Lower lobe of right lung (tissue), 2 donors: Measurements from ENCODE around the gene CPLX1. TPM values are rescaled to one million over a fixed set of nuclear protein-coding genes. Genes with fewer than 3 reads are reported as not detected.
"Not testable (repeated sequence)": the region's sequence is repeated elsewhere in the genome, so short reads cannot be mapped to it uniquely, and the experiment has no call there.

ENCODE experiments used
- ATAC-seq, 2 donors: fragments of 200-7000 bp; cut with Tn5 transposase; one replicate each; pipeline ENCODE4 v1.9.1; 2020 to 2022; ENCODE audit warnings: mild to moderate bottlenecking in 2 of 2, moderate library complexity in 2 of 2
- DNase-seq: peaks from one replicate; pipeline ENCODE4 v3.0.0-alpha.2; 2020
- H3K27ac ChIP-seq: fragments of 200-600 bp; one replicate; pipeline ENCODE4 v1.8.0; 2022
- H3K27me3 ChIP-seq: fragments of 200-600 bp; one replicate; pipeline ENCODE4 v1.8.0; 2022; ENCODE audit warnings: low read depth
- H3K36me3 ChIP-seq: fragments of 200-600 bp; one replicate; pipeline ENCODE4 v1.8.0; 2022; ENCODE audit warnings: mild to moderate bottlenecking
- H3K4me1 ChIP-seq: fragments of 200-600 bp; one replicate; pipeline ENCODE4 v1.8.0; 2022
- H3K4me3 ChIP-seq: fragments of 200-600 bp; one replicate; pipeline ENCODE4 v1.8.0; 2022; ENCODE audit warnings: mild to moderate bottlenecking
- H3K9me3 ChIP-seq: fragments of 200-600 bp; one replicate; pipeline ENCODE4 v1.8.0; 2022
- CTCF ChIP-seq: fragments of 200-600 bp; IDR thresholded peaks from one replicate; pipeline ENCODE4 v1.8.0; 2022; ENCODE audit warnings: antibody characterized with exemption, mild to moderate bottlenecking
- intact Hi-C: fragments of 100-400 bp; cut with DNase I; formaldehyde crosslinking; loops from one replicate; pipeline ENCODE4 v1.11.0; 2022
- total RNA-seq: library from RNA; stranded (reverse); fragmentation: NEBNext Ultra II Directional; extraction: Animal tissue kit (Norgen Biotek cat#: 25700); gene quantifications from one replicate; pipeline ENCODE4 v1.2.1, GENCODE V29; 2021
- donor health status: DM: no; HTN: yes; CAD: no; lungs with severe emphysema.

Gene CPLX1
- total RNA-seq, 1 donor from 2014 or later, result 3.9 TPM

- Histone ChIP-seq H3K27me3 (no peaks in the 10 kb centered on the region), H3K9me3 (no peaks in the 10 kb centered on the region), H3K27ac (no peak overlapping the region), H3K4me3 (no peak overlapping the region), H3K4me1 (no peaks in the 10 kb centered on the region), H3K36me3 (peaks cover 41% of the 10 kb centered on the region)
- no peak for TF ChIP-seq CTCF
- intact Hi-C loops, result no loop called here
- ATAC-seq, result peak; percentile 13 to 29
- DNase-seq, result peak; percentile 40
Observed at GRCh38 chr4:754221-755120, 71.5 kb downstream of the CPLX1 start.

GRCh38 chr4:753186-753585 lies 72.7 kb downstream of the CPLX1 start:
- H3K9me3 ChIP-seq, H3K27me3 ChIP-seq, H3K4me1 ChIP-seq, intact Hi-C loops, ATAC-seq, H3K27ac ChIP-seq, H3K4me3 ChIP-seq: not testable (repeated sequence)
- DNase-seq, result peak; percentile 16
- H3K36me3 ChIP-seq, result peaks cover 53% of the 10 kb centered on the region

- intact Hi-C loops, result no loop called here
- TF ChIP-seq CTCF, result no peak
- Histone ChIP-seq H3K4me3 (no peak overlapping the region), H3K9me3 (no peaks in the 10 kb centered on the region), H3K4me1 (no peaks in the 10 kb centered on the region), H3K27ac (no peak overlapping the region), H3K27me3 (no peaks in the 10 kb centered on the region), H3K36me3 (peaks cover 59% of the 10 kb centered on the region)
- ATAC-seq (peak in 1 of 2 donors; percentile 4), DNase-seq (peak; percentile 41)
Observed at GRCh38 chr4:752196-752861, 73.6 kb downstream of the CPLX1 start.

GRCh38 chr4:751676-752075 lies 74.3 kb downstream of the CPLX1 start:
- intact Hi-C loops, result no loop called here
- H3K36me3 ChIP-seq, result peaks cover 59% of the 10 kb centered on the region

GRCh38 chr4:749698-750666 lies 75.9 kb downstream of the CPLX1 start:
- H3K9me3 ChIP-seq, result no peaks in the 10 kb centered on the region
- no peak for TF ChIP-seq CTCF
- H3K4me1 ChIP-seq, result no peaks in the 10 kb centered on the region
- no peak overlapping the region for H3K27ac ChIP-seq
- H3K36me3 ChIP-seq, result peaks cover 55% of the 10 kb centered on the region
- DNase-seq, result peak; percentile 13
- peak in 1 of 2 donors; percentile 28 for ATAC-seq
- H3K4me3 ChIP-seq, result no peak overlapping the region
- intact Hi-C loops, result no loop called here
- no peaks in the 10 kb centered on the region for H3K27me3 ChIP-seq

More at GRCh38 chr4:751676-752075, 74.3 kb downstream of the CPLX1 start:
- H3K27ac ChIP-seq, result no peak overlapping the region
- no peak overlapping the region for H3K4me3 ChIP-seq
- H3K4me1 ChIP-seq, result no peaks in the 10 kb centered on the region
- TF ChIP-seq CTCF, result no peak
- no peaks in the 10 kb centered on the region for H3K9me3 ChIP-seq
- ATAC-seq, result no peak
- DNase-seq, result peak; percentile 42
- H3K27me3 ChIP-seq, result no peaks in the 10 kb centered on the region
